GM10847 (cell line): ENCODE data around the gene LTC4S.
A peak's percentile ranks its signal among the peaks of the same experiment; 100 is the strongest.

ENCODE experiments used
- POLR2A ChIP-seq: IDR thresholded peaks from 2 replicates; pipeline ENCODE4 v1.6.1; 2011; ENCODE audit not compliant: insufficient read length; ENCODE audit errors: extremely low read depth

The LTC4S gene

GRCh38 chr5:179814090-179814489 is 20.3 kb downstream of the LTC4S start:
- no peak for TF ChIP-seq POLR2A

GRCh38 chr5:179815491-179816249 is 21.9 kb downstream of the LTC4S start:
- TF ChIP-seq POLR2A = no peak

- TF ChIP-seq POLR2A = no peak
Observed at GRCh38 chr5:179816401-179816795, 22.6 kb downstream of the LTC4S start.

- TF ChIP-seq POLR2A = no peak
Observed at GRCh38 chr5:179816796-179817469, 23.1 kb downstream of the LTC4S start.

GRCh38 chr5:179817470-179817840 is 23.7 kb downstream of the LTC4S start:
- TF ChIP-seq POLR2A = no peak

GRCh38 chr5:179817890-179818745 is 24.3 kb downstream of the LTC4S start:
- TF ChIP-seq POLR2A = no peak

- peak; percentile 41 for TF ChIP-seq POLR2A
Observed at GRCh38 chr5:179818746-179819295, 25.0 kb downstream of the LTC4S start.

- TF ChIP-seq POLR2A = no peak
Observed at GRCh38 chr5:179819296-179820126, 25.7 kb downstream of the LTC4S start.

- TF ChIP-seq POLR2A = no peak
Observed at GRCh38 chr5:179820127-179820482, 26.3 kb downstream of the LTC4S start.

- TF ChIP-seq POLR2A = peak; percentile 99
Observed at GRCh38 chr5:179820483-179821297, 26.9 kb downstream of the LTC4S start, which contains the start of gene SQSTM1. Gene SQSTM1, plus strand, starts transcription at chr5:179820905. Its CDS starts 32 bp downstream, at chr5:179820937.

- no peak for TF ChIP-seq POLR2A
Observed at GRCh38 chr5:179821298-179822058, 27.7 kb downstream of the LTC4S start.

- TF ChIP-seq POLR2A = no peak
Observed at GRCh38 chr5:179822059-179822432, 28.3 kb downstream of the LTC4S start.

- TF ChIP-seq POLR2A = no peak
Observed at GRCh38 chr5:179822444-179822990, 28.7 kb downstream of the LTC4S start.
